Measurements from ENCODE around the gene GCNT1.

The GCNT1 gene

GRCh38 chr9:76458903-76459693, at the start of gene GCNT1:
GCNT1 (plus strand) TSS chr9:76459182; CDS start chr9:76502382, 43,200 bp downstream.
- ChIA-PET POLR2A (interaction anchor here (0.5 to 1.0 kb wide), 2 partner anchors 13 to 754 kb away, joined by 4 to 5 read pairs; no protein-coding TSS in a partner anchor), CTCF (interaction anchor here (0.6 to 4.8 kb wide), 26 partner anchors 9 to 247 kb away, joined by 3 to 74 read pairs (median 4); partner anchors contain the start of gene RFK)
- TF ChIP-seq CTCF (IDR thresholded peaks at IDR 0.05; ENCODE audit: control extremely low read depth, extremely low read depth, low read depth, missing control alignments) = peak; percentile 57
- DNase-seq (ENCODE audit: extremely low spot score) = peak; percentile 95

GRCh38 chr9:76412638-76413037, 46.3 kb upstream of the GCNT1 start:
- ChIA-PET CTCF (no interaction called here), POLR2A (no interaction called here)
- TF ChIP-seq CTCF (IDR thresholded peaks at IDR 0.05; ENCODE audit: control extremely low read depth, extremely low read depth, low read depth, missing control alignments) = no peak
- DNase-seq (ENCODE audit: extremely low spot score) = no peak

GRCh38 chr9:76413658-76414057, 45.3 kb upstream of the GCNT1 start:
- no peak for DNase-seq (ENCODE audit: extremely low spot score)
- ChIA-PET CTCF (no interaction called here), POLR2A (no interaction called here)
- no peak for TF ChIP-seq CTCF (IDR thresholded peaks at IDR 0.05; ENCODE audit: control extremely low read depth, extremely low read depth, low read depth, missing control alignments)

- no peak for DNase-seq (ENCODE audit: extremely low spot score)
- POLR2A ChIA-PET = no interaction called here
- no peak for TF ChIP-seq CTCF (IDR thresholded peaks at IDR 0.05; ENCODE audit: control extremely low read depth, extremely low read depth, low read depth, missing control alignments)
- CTCF ChIA-PET = interaction anchor here (1.2 to 1.9 kb wide), 2 partner anchors 10 to 32 kb away, joined by 3 to 7 read pairs; no protein-coding TSS in a partner anchor
Observed at GRCh38 chr9:76414661-76415060, 44.3 kb upstream of the GCNT1 start.

- ChIA-PET CTCF (interaction anchor here (1.2 to 1.9 kb wide), 2 partner anchors 11 to 32 kb away, joined by 3 to 7 read pairs; no protein-coding TSS in a partner anchor), POLR2A (no interaction called here)
- no peak for TF ChIP-seq CTCF (IDR thresholded peaks at IDR 0.05; ENCODE audit: control extremely low read depth, extremely low read depth, low read depth, missing control alignments)
- no peak for DNase-seq (ENCODE audit: extremely low spot score)
Observed at GRCh38 chr9:76415154-76415553, 43.8 kb upstream of the GCNT1 start.

GRCh38 chr9:76415731-76416130, 43.3 kb upstream of the GCNT1 start:
- CTCF ChIA-PET = interaction anchor here (1.4 to 1.9 kb wide), 2 partner anchors 11 to 25 kb away, joined by 4 to 7 read pairs; no protein-coding TSS in a partner anchor
- POLR2A ChIA-PET = no interaction called here
- no peak for DNase-seq (ENCODE audit: extremely low spot score)
- TF ChIP-seq CTCF (IDR thresholded peaks at IDR 0.05; ENCODE audit: control extremely low read depth, extremely low read depth, low read depth, missing control alignments) = no peak
